ENCODE measurements around the gene MOB2. TPM values are rescaled to one million over a fixed set of nuclear protein-coding genes. Genes with fewer than 3 reads are reported as not detected.

Gene MOB2
- total RNA-seq, 2 experiments from 2014 or later = 15.3 TPM

GRCh38 chr11:1446623-1447022, 40.0 kb downstream of the MOB2 start:
- no peaks in the 10 kb centered on the region for H3K36me3 Mint-ChIP-seq (ENCODE audit: low read depth)
- CTCF ChIA-PET = interaction anchor here (0.6 kb wide), 2 partner anchors 31 to 503 kb away, joined by 3 read pairs; no protein-coding TSS in a partner anchor
- no peak overlapping the region for H3K27ac Mint-ChIP-seq
- H3K4me3 Mint-ChIP-seq = no peak overlapping the region
- no peaks in the 10 kb centered on the region for H3K9me3 Mint-ChIP-seq (ENCODE audit: low read depth)
- no peaks in the 10 kb centered on the region for H3K4me1 Mint-ChIP-seq
- no peaks in the 10 kb centered on the region for H3K27me3 Mint-ChIP-seq
- no peak for ATAC-seq
- DNase-seq = no peak
- intact Hi-C loops (cut with DNase I, micrococcal nuclease) = no loop called here
- POLR2A ChIA-PET = no interaction called here

- ATAC-seq = no peak
- intact Hi-C loops (cut with DNase I, micrococcal nuclease) = no loop called here
- ChIA-PET CTCF (no interaction called here), POLR2A (no interaction called here)
- no peak overlapping the region for H3K27ac Mint-ChIP-seq
- H3K9me3 Mint-ChIP-seq (ENCODE audit: low read depth) = no peaks in the 10 kb centered on the region
- H3K27me3 Mint-ChIP-seq = no peaks in the 10 kb centered on the region
- no peaks in the 10 kb centered on the region for H3K36me3 Mint-ChIP-seq (ENCODE audit: low read depth)
- no peak overlapping the region for H3K4me3 Mint-ChIP-seq
- no peak for DNase-seq
- no peaks in the 10 kb centered on the region for H3K4me1 Mint-ChIP-seq
These were observed 40.7 kb downstream of the MOB2 start for GRCh38 chr11:1445741-1446445.

- no peaks in the 10 kb centered on the region for H3K27me3 Mint-ChIP-seq
- no peak overlapping the region for H3K27ac Mint-ChIP-seq
- ChIA-PET CTCF (interaction anchor here (0.5 kb wide), 1 partner anchor 137 kb away, joined by 3 read pairs; no protein-coding TSS in a partner anchor), POLR2A (no interaction called here)
- intact Hi-C loops (cut with DNase I, micrococcal nuclease) = no loop called here
- ATAC-seq (no peak), DNase-seq (no peak)
- H3K4me3 Mint-ChIP-seq = no peak overlapping the region
- no peaks in the 10 kb centered on the region for H3K4me1 Mint-ChIP-seq
- H3K9me3 Mint-ChIP-seq (ENCODE audit: low read depth) = no peaks in the 10 kb centered on the region
- H3K36me3 Mint-ChIP-seq (ENCODE audit: low read depth) = no peaks in the 10 kb centered on the region
These were observed 41.7 kb downstream of the MOB2 start for GRCh38 chr11:1444823-1445422.

GRCh38 chr11:1444321-1444720, 42.3 kb downstream of the MOB2 start:
- intact Hi-C loops (cut with DNase I, micrococcal nuclease) = no loop called here
- ATAC-seq = no peak
- POLR2A ChIA-PET = no interaction called here

DNA sequence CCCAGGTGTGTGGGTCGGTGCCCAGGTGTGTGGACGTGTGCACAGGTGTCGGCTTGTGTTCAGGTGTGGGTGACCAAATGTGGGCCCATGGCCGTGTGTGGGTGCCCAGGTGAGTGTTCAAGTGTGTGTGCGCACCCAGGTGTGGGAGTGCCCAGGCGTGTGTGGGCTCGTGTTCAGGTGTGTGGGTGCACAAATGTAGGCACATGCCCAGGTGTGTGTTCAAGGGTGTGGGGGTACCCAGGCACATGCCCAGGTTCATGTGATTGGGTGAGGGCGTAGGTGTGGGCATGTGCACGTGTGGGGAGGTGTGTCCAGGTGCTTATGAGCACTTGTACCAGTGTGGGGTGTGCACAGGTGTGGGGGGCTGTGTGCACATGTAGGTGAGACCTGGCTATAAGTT, 42.8 kb downstream of the MOB2 start:
- Mint-ChIP-seq H3K27me3 (no peaks in the 10 kb centered on the region), H3K36me3 (ENCODE audit: low read depth) (no peaks in the 10 kb centered on the region), H3K4me3 (no peak overlapping the region), H3K9me3 (ENCODE audit: low read depth) (no peaks in the 10 kb centered on the region), H3K4me1 (no peaks in the 10 kb centered on the region), H3K27ac (no peak overlapping the region)
- ATAC-seq (no peak), DNase-seq (no peak)
- CTCF ChIA-PET = no interaction called here
- POLR2A ChIA-PET = no interaction called here
- intact Hi-C loops (cut with DNase I, micrococcal nuclease) = no loop called here

More at GRCh38 chr11:1444321-1444720, 42.3 kb downstream of the MOB2 start:
- Mint-ChIP-seq H3K27me3 (no peaks in the 10 kb centered on the region), H3K27ac (no peak overlapping the region), H3K4me1 (no peaks in the 10 kb centered on the region), H3K36me3 (ENCODE audit: low read depth) (no peaks in the 10 kb centered on the region), H3K4me3 (no peak overlapping the region), H3K9me3 (ENCODE audit: low read depth) (no peaks in the 10 kb centered on the region)
- CTCF ChIA-PET = interaction anchor here (0.5 kb wide), 1 partner anchor 138 kb away, joined by 3 read pairs; no protein-coding TSS in a partner anchor
- no peak for DNase-seq

- ATAC-seq (no peak), DNase-seq (no peak)
- Mint-ChIP-seq H3K4me1 (no peaks in the 10 kb centered on the region), H3K27me3 (no peaks in the 10 kb centered on the region), H3K36me3 (ENCODE audit: low read depth) (no peaks in the 10 kb centered on the region), H3K4me3 (no peak overlapping the region), H3K9me3 (ENCODE audit: low read depth) (no peaks in the 10 kb centered on the region), H3K27ac (no peak overlapping the region)
- intact Hi-C loops (cut with DNase I, micrococcal nuclease) = no loop called here
- ChIA-PET POLR2A (no interaction called here), CTCF (no interaction called here)
These were observed 43.7 kb downstream of the MOB2 start for GRCh38 chr11:1442807-1443366.

- no peak for DNase-seq
- Mint-ChIP-seq H3K36me3 (ENCODE audit: low read depth) (no peaks in the 10 kb centered on the region), H3K4me3 (no peak overlapping the region), H3K27ac (no peak overlapping the region), H3K4me1 (no peaks in the 10 kb centered on the region), H3K9me3 (ENCODE audit: low read depth) (no peaks in the 10 kb centered on the region), H3K27me3 (no peaks in the 10 kb centered on the region)
- intact Hi-C loops (cut with DNase I, micrococcal nuclease) = no loop called here
- ATAC-seq = no peak
- ChIA-PET CTCF (no interaction called here), POLR2A (no interaction called here)
These were observed 44.4 kb downstream of the MOB2 start for GRCh38 chr11:1442163-1442562.

DNA sequence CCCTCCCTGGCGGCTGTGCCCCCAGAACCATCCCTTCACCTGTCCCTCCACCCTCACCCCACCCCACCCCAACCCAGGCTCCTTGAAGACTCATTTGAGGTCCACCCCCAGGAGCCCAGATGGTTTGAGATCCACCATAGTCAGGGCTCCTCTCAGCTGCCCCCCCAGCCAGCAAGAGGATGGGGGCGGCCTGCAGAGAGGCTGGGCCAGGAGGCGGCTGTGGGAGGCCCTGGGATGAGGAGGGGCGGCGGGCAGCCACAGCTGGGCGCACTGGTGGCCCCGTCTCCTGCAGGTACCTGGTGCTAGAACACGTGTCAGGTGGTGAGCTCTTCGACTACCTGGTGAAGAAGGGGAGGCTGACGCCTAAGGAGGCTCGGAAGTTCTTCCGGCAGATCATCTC, 46.1 kb downstream of the MOB2 start:
- H3K9me3 Mint-ChIP-seq (ENCODE audit: low read depth) = no peaks in the 10 kb centered on the region
- intact Hi-C loops (cut with DNase I, micrococcal nuclease) = no loop called here
- ATAC-seq = no peak
- no peaks in the 10 kb centered on the region for H3K27me3 Mint-ChIP-seq
- ChIA-PET POLR2A (no interaction called here), CTCF (no interaction called here)
- H3K4me1 Mint-ChIP-seq = no peaks in the 10 kb centered on the region
- H3K36me3 Mint-ChIP-seq (ENCODE audit: low read depth) = no peaks in the 10 kb centered on the region
- H3K4me3 Mint-ChIP-seq = no peak overlapping the region
- H3K27ac Mint-ChIP-seq = no peak overlapping the region
- DNase-seq = no peak

GRCh38 chr11:1440066-1440465, 46.5 kb downstream of the MOB2 start:
- intact Hi-C loops (cut with DNase I, micrococcal nuclease) = no loop called here
- POLR2A ChIA-PET = no interaction called here
- Mint-ChIP-seq H3K9me3 (ENCODE audit: low read depth) (no peaks in the 10 kb centered on the region), H3K27ac (no peak overlapping the region), H3K4me1 (no peaks in the 10 kb centered on the region), H3K4me3 (no peak overlapping the region), H3K36me3 (ENCODE audit: low read depth) (no peaks in the 10 kb centered on the region), H3K27me3 (no peaks in the 10 kb centered on the region)
- ATAC-seq = no peak
- CTCF ChIA-PET = no interaction called here
- no peak for DNase-seq

DNA sequence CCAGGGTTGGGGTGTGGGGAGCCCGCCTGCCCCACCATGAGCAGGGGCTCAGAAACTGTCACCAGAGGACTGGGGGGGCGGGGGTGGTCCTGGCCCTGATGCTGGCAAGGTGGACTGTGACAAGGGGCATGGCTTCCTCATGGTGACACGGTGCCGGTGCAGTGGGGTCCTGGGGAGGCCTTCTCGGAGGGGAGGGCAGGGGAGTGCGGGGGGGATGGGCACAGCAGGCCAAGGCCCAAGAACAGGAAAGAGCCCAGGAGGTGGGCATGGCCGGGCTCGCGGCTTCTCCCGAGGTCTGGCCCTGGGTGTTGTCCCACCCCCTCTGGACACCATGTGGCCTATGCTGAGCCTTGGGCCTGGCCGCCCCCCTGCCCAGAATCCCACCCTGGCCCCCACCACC, 47.2 kb downstream of the MOB2 start:
- ATAC-seq (no peak), DNase-seq (no peak)
- no peak overlapping the region for H3K27ac Mint-ChIP-seq
- CTCF ChIA-PET = interaction anchor here (0.6 kb wide), 1 partner anchor 41 kb away, joined by 3 read pairs; no protein-coding TSS in a partner anchor
- POLR2A ChIA-PET = no interaction called here
- no peaks in the 10 kb centered on the region for H3K4me1 Mint-ChIP-seq
- no peaks in the 10 kb centered on the region for H3K27me3 Mint-ChIP-seq
- intact Hi-C loops (cut with DNase I, micrococcal nuclease) = no loop called here
- no peak overlapping the region for H3K4me3 Mint-ChIP-seq
- no peaks in the 10 kb centered on the region for H3K9me3 Mint-ChIP-seq (ENCODE audit: low read depth)
- no peaks in the 10 kb centered on the region for H3K36me3 Mint-ChIP-seq (ENCODE audit: low read depth)

DNA sequence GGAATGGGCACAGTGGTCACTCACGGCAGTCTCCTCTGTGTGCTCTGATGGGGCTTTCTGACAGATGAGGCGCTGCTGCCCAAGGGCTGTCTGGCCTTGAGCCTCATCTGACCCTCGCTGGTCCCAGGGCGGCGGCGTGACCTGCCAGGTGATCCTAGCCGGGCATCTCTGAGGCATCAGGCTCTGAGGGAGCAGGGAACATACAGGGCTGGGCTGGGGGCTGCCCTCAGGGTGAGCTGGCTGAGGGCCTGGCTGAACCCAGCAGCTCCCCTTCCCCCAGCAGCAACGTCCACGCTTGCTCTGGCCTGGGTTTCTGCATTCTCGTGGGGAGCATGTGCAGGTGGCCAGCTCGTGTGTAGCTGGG, 47.6 kb downstream of the MOB2 start:
- H3K36me3 Mint-ChIP-seq (ENCODE audit: low read depth) = no peaks in the 10 kb centered on the region
- H3K9me3 Mint-ChIP-seq (ENCODE audit: low read depth) = no peaks in the 10 kb centered on the region
- DNase-seq (no peak), ATAC-seq (no peak)
- ChIA-PET POLR2A (no interaction called here), CTCF (no interaction called here)
- H3K4me1 Mint-ChIP-seq = no peaks in the 10 kb centered on the region
- intact Hi-C loops (cut with DNase I, micrococcal nuclease) = no loop called here
- no peak overlapping the region for H3K27ac Mint-ChIP-seq
- H3K4me3 Mint-ChIP-seq = no peak overlapping the region
- H3K27me3 Mint-ChIP-seq = no peaks in the 10 kb centered on the region

- no peaks in the 10 kb centered on the region for H3K4me1 Mint-ChIP-seq
- no peaks in the 10 kb centered on the region for H3K36me3 Mint-ChIP-seq (ENCODE audit: low read depth)
- no peaks in the 10 kb centered on the region for H3K9me3 Mint-ChIP-seq (ENCODE audit: low read depth)
- CTCF ChIA-PET = no interaction called here
- intact Hi-C loops (cut with DNase I, micrococcal nuclease) = no loop called here
- H3K4me3 Mint-ChIP-seq = no peak overlapping the region
- POLR2A ChIA-PET = no interaction called here
- ATAC-seq (no peak), DNase-seq (no peak)
- no peaks in the 10 kb centered on the region for H3K27me3 Mint-ChIP-seq
- H3K27ac Mint-ChIP-seq = no peak overlapping the region
These were observed 48.2 kb downstream of the MOB2 start for GRCh38 chr11:1438261-1438966.
